ENCODE results near the gene ACAN. TPM values are rescaled to one million over a fixed set of nuclear protein-coding genes. Genes with fewer than 3 reads are reported as not detected.
A peak's percentile ranks its signal among the peaks of the same experiment; 100 is the strongest.

The ACAN gene
- total RNA-seq, 1 experiment from 2014 or later, result not detected

DNA sequence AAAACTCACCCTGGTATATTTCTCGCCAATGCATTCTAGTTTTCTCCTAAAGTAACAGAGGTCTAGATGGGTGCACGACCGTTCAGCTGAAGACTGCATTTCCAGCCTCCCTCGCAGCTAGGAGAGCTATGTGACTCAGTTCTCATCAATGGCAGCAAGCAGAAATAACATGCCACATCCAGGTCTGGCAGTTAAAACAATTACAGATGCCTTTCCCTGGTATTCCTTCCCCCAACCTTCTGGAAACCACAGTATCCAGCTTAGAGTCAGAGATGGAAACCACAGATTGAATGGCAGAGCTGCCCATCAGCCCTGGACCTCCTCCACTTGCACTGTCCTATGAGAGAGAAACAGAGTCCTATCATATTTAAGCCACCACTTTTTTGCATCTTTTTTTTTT is 87.3 kb downstream of the ACAN start:
- no peak for DNase-seq
- Histone ChIP-seq H3K36me3 (ENCODE audit: low read depth) (no peaks in the 10 kb centered on the region), H3K4me1 (replicated peaks; ENCODE audit: insufficient read depth) (no peaks in the 10 kb centered on the region), H3K27me3 (ENCODE audit: insufficient read depth, low read depth) (peaks cover 23% of the 10 kb centered on the region; the same call in 1 of the 2 replicates), H3K4me3 (no peak overlapping the region), H4K20me1 (ENCODE audit: insufficient read depth) (no peaks in the 10 kb centered on the region), H2AFZ (no peak overlapping the region), H3K79me2 (ENCODE audit: low read depth) (no peaks in the 10 kb centered on the region), H3K27ac (no peak overlapping the region), H3F3A (ENCODE audit: insufficient read depth, low read depth) (no peaks in the 10 kb centered on the region), H3K9me3 (ENCODE audit: insufficient read depth, low read depth) (no peaks in the 10 kb centered on the region), H3K9me2 (ENCODE audit: insufficient read depth) (no peaks in the 10 kb centered on the region), H3K4me2 (no peak overlapping the region)
- intact Hi-C loops (cut with micrococcal nuclease; ENCODE audit: unreplicated experiment), result loop anchor here (10.0 kb wide), 1 partner anchor 444 kb away; the partner anchor contains the start of gene POLG
- no peak for TF ChIP-seq EZH2 (IDR thresholded peaks at IDR 0.05; ENCODE audit: low read depth)
- TF ChIP-seq, protein P1, sequence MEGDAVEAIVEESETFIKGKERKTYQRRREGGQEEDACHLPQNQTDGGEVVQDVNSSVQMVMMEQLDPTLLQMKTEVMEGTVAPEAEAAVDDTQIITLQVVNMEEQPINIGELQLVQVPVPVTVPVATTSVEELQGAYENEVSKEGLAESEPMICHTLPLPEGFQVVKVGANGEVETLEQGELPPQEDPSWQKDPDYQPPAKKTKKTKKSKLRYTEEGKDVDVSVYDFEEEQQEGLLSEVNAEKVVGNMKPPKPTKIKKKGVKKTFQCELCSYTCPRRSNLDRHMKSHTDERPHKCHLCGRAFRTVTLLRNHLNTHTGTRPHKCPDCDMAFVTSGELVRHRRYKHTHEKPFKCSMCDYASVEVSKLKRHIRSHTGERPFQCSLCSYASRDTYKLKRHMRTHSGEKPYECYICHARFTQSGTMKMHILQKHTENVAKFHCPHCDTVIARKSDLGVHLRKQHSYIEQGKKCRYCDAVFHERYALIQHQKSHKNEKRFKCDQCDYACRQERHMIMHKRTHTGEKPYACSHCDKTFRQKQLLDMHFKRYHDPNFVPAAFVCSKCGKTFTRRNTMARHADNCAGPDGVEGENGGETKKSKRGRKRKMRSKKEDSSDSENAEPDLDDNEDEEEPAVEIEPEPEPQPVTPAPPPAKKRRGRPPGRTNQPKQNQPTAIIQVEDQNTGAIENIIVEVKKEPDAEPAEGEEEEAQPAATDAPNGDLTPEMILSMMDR (conservative IDR thresholded peaks at IDR 0.05), result no peak
- ChIA-PET CTCF (no interaction called here), POLR2A (ENCODE audit: unreplicated experiment) (no interaction called here)
- BruUV-seq (replicated peaks), result no TSS peak

DNA sequence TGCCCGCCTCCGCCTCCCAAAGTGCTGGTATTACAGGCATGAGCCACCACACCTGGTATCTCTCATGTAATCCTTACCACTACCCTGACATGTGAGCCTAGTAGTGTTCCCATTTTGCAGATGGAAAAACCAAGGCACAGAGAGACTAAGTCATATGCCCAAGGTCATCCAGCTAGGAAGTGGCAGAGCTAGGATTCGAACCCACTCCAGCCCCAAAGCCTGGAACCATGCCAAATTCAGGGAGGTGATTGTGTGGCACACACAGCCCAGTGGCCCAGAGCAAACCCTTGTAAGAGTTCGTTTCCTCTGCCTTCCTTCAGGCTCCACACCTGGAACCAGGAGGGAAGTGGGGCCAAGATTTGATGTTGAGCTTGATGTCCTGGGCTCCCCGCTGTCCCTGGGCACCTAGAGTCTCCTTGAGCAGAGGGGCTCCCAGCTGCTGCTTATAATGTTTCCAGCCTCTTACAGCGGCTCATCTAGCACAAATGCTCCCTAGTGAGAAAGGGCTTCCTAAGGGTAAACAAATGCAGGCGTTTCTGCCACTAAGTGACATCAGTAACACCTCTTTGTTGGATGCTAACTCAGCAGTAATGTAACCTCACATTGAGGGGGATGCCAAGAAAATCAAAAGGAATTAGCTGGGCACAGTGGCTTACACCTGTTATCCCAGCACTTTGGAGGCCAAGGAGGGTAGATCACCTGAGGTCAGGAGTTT is 88.5 kb downstream of the ACAN start:
- Histone ChIP-seq H2AFZ (no peak overlapping the region), H3K79me2 (ENCODE audit: low read depth) (no peaks in the 10 kb centered on the region), H3K9me3 (ENCODE audit: insufficient read depth, low read depth) (no peaks in the 10 kb centered on the region), H3K27me3 (ENCODE audit: insufficient read depth, low read depth) (peaks cover 26% of the 10 kb centered on the region; the same call in 1 of the 2 replicates), H4K20me1 (ENCODE audit: insufficient read depth) (no peaks in the 10 kb centered on the region), H3K36me3 (ENCODE audit: low read depth) (no peaks in the 10 kb centered on the region), H3K4me2 (no peak overlapping the region), H3K27ac (no peak overlapping the region), H3K4me3 (no peak overlapping the region), H3K4me1 (replicated peaks; ENCODE audit: insufficient read depth) (no peaks in the 10 kb centered on the region), H3K9me2 (ENCODE audit: insufficient read depth) (no peaks in the 10 kb centered on the region), H3F3A (ENCODE audit: insufficient read depth, low read depth) (no peaks in the 10 kb centered on the region)
- no TSS peak for BruUV-seq (replicated peaks)
- POLR2A ChIA-PET (ENCODE audit: unreplicated experiment), result no interaction called here
- CTCF ChIA-PET, result no interaction called here
- TF ChIP-seq EZH2 (IDR thresholded peaks at IDR 0.05; ENCODE audit: low read depth), result no peak
- TF ChIP-seq, protein P1 (conservative IDR thresholded peaks at IDR 0.05), result no peak
- no peak for DNase-seq
- intact Hi-C loops (cut with micrococcal nuclease; ENCODE audit: unreplicated experiment), result loop anchor here (10.0 kb wide), 1 partner anchor 443 kb away; the partner anchor contains the start of gene POLG

DNA sequence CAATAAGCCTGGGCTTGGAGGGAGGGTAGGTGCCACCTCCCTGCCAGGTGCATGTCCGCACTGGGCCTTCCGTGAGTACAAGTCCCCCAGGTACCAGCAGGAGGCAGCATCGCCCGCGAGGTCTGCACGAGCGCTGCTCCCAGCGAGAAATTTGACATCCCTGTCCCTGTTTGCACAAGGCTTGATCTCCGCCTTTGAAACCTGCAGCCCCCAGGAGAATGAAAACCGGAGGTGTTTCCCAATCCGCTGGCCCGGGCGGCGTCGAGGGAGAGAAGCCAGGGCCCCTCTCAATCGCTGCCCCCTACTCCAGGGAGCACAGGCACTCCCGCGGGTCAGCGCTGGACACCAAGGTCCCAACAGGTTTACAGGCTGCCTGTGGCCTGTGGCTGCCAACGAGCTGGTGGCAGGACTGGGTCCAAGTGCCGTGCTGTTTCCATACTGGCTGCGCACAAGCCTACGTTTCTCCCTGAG is 91.1 kb downstream of the ACAN start:
- POLR2A ChIA-PET (ENCODE audit: unreplicated experiment), result no interaction called here
- peak overlapping the region; percentile 34; the same call in 1 of the 2 replicates for H3K4me3 ChIP-seq

More for the DNA sequence above, 91.1 kb downstream of the ACAN start:
- no peak for TF ChIP-seq EZH2 (IDR thresholded peaks at IDR 0.05; ENCODE audit: low read depth)
- TF ChIP-seq, protein P1 (conservative IDR thresholded peaks at IDR 0.05), result peak; percentile 78
- intact Hi-C loops (cut with micrococcal nuclease; ENCODE audit: unreplicated experiment), result loop anchor here (2.0 to 10.0 kb wide), 3 partner anchors 122 to 440 kb away; partner anchors contain the start of gene POLG
- Histone ChIP-seq H3K36me3 (ENCODE audit: low read depth) (no peaks in the 10 kb centered on the region), H3K27ac (no peak overlapping the region), H3K9me3 (ENCODE audit: insufficient read depth, low read depth) (no peaks in the 10 kb centered on the region), H3K4me2 (peak overlapping the region; percentile 68), H3K79me2 (ENCODE audit: low read depth) (no peaks in the 10 kb centered on the region), H3K27me3 (ENCODE audit: insufficient read depth, low read depth) (peaks cover 22% of the 10 kb centered on the region; the same call in 1 of the 2 replicates), H3F3A (ENCODE audit: insufficient read depth, low read depth) (no peaks in the 10 kb centered on the region), H2AFZ (peak overlapping the region; percentile 57; the same call in 1 of the 2 replicates), H3K9me2 (ENCODE audit: insufficient read depth) (no peaks in the 10 kb centered on the region), H3K4me1 (replicated peaks; ENCODE audit: insufficient read depth) (no peaks in the 10 kb centered on the region), H4K20me1 (ENCODE audit: insufficient read depth) (no peaks in the 10 kb centered on the region)
- CTCF ChIA-PET, result interaction anchor here (0.6 to 2.0 kb wide), 3 partner anchors 11 to 259 kb away, joined by 3 to 9 read pairs (median 7); no protein-coding TSS in a partner anchor
- DNase-seq, result peak; percentile 43 to 80
- no TSS peak for BruUV-seq (replicated peaks)

All from PC-9 (cell line).